GM12864 (cell line): ENCODE measurements around the gene NCAPD3.
A peak's percentile ranks its signal among the peaks of the same experiment; 100 is the strongest.

Experiments
- DNase-seq: peaks from one replicate; pipeline ENCODE4 v3.0.0-alpha.2; 2011; ENCODE audit warnings: low read depth
- H3K4me3 ChIP-seq: 2 replicates; pipeline ENCODE4 v1.5.1; 2011; ENCODE audit warnings: mild to moderate bottlenecking, low read depth, low read length, control low read depth
- CTCF ChIP-seq: IDR thresholded peaks from 2 replicates; pipeline ENCODE4 v1.5.1; 2011; ENCODE audit warnings: low read depth, mild to moderate bottlenecking, moderate library complexity, low read length, control low read depth, inconsistent platforms; ENCODE audit errors: missing control alignments

NCAPD3 gene

GRCh38 chr11:134252346-134253187 lies 28.8 kb upstream of the NCAPD3 start:
- no peak for TF ChIP-seq CTCF
- no peak for DNase-seq
- H3K4me3 ChIP-seq = peak overlapping the region; percentile 62

- TF ChIP-seq CTCF = no peak
- DNase-seq = no peak
- H3K4me3 ChIP-seq = no peak overlapping the region
Measured at GRCh38 chr11:134250675-134251074, 26.9 kb upstream of the NCAPD3 start.

- H3K4me3 ChIP-seq = no peak overlapping the region
- no peak for DNase-seq
Measured at GRCh38 chr11:134250246-134250645, 26.5 kb upstream of the NCAPD3 start.

GRCh38 chr11:134248910-134249480 lies 25.2 kb upstream of the NCAPD3 start:
- DNase-seq = no peak
- H3K4me3 ChIP-seq = no peak overlapping the region
- no peak for TF ChIP-seq CTCF

More at GRCh38 chr11:134250246-134250645, 26.5 kb upstream of the NCAPD3 start:
- no peak for TF ChIP-seq CTCF

GRCh38 chr11:134246678-134247077 lies 22.9 kb upstream of the NCAPD3 start:
- TF ChIP-seq CTCF = no peak
- no peak for DNase-seq
- H3K4me3 ChIP-seq = no peak overlapping the region

GRCh38 chr11:134246100-134246499 lies 22.3 kb upstream of the NCAPD3 start:
- H3K4me3 ChIP-seq = no peak overlapping the region
- TF ChIP-seq CTCF = no peak
- no peak for DNase-seq

GRCh38 chr11:134245434-134245833 lies 21.7 kb upstream of the NCAPD3 start:
- DNase-seq = no peak
- no peak overlapping the region for H3K4me3 ChIP-seq
- no peak for TF ChIP-seq CTCF
